HG02678 (cell line): ENCODE results near the gene CEP112.

ENCODE experiments used
- ATAC-seq: cut with Tn5 transposase; IDR thresholded peaks from one replicate; pipeline ENCODE4 v1.9.1; 2021; ENCODE audit warnings: mild to moderate bottlenecking, moderate library complexity; ENCODE audit not compliant: unreplicated experiment

The CEP112 gene

GRCh38 chr17:65941356-65941899 is 250.5 kb downstream of the CEP112 start:
- ATAC-seq, result no peak

- ATAC-seq, result no peak
These were observed 255.9 kb downstream of the CEP112 start for GRCh38 chr17:65936013-65936412.

GRCh38 chr17:65933290-65933689 is 258.6 kb downstream of the CEP112 start:
- ATAC-seq, result no peak

- no peak for ATAC-seq
These were observed 260.4 kb downstream of the CEP112 start for GRCh38 chr17:65931246-65932149.

GRCh38 chr17:65930140-65930730 is 261.7 kb downstream of the CEP112 start:
- ATAC-seq, result no peak

DNA sequence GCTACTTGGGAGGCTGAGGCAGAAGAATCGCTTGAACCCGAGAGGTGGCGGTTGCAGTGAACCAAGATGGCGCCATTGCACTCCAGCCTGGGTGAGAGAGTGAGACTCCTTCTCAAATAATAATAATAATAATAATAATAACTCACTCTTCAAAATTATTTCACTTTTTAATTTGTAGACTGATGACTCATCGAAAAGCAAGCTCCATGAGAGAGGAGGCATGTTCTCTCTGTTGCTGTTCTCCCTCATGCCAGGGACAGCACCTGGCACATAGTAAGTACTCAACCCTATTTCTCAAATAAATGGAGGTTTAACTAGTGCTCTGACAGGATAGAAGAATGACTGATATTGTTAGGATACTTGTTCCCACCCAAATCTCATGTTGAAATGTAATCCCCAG is 265.3 kb downstream of the CEP112 start:
- no peak for ATAC-seq

DNA sequence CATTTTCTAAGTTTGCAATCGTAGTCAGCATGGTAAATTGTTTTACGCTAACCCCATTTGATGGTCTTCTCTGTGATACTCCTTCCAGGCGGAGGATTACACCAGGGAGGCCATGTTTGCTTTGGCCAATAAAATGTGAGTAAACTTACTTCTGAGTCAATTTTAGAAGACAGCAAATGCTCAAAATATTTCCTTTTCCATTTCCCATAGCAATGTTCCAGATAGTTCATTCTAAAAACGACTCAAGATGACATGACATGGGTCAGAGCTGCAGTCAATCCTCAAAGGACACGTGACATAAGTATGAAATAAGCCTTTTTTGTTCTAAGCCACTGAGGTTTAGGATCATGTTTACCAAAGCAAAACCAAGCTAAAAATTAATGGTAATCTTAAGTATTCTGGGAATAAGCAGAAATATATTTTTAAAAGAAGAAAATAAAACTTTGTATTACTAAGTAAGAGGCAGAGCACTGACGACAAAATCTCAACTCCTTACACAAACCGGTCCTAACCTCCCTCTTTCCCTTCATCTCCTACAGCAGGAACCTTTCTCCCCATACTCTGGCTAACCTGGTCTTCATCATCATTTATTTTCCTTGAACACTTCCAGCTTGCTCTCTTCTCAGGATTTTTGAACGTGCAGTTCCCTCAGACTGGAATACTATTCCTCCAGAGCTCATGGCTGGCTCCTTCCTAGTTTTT is 266.2 kb downstream of the CEP112 start:
- no peak for ATAC-seq

DNA sequence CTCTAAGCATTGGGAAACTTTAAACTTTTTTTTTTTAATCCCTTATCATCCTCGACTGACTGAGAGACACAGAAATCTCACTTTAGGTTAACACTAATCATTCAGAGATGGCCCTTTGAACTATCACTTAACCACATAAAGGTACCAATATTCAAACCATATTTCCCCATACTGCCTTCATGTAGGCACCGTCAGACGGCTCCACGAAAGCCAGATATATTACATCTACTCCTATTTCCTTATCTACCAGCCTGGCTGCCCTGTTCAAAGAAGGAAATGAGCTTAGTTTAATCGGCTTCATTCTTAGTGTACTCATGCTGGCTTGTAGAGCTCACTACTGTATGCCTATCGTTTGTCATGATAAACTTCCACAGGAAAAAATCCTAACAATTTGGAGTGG is 270.9 kb downstream of the CEP112 start:
- no peak for ATAC-seq

- ATAC-seq, result no peak
These were observed 273.0 kb downstream of the CEP112 start for GRCh38 chr17:65918916-65919315.

DNA sequence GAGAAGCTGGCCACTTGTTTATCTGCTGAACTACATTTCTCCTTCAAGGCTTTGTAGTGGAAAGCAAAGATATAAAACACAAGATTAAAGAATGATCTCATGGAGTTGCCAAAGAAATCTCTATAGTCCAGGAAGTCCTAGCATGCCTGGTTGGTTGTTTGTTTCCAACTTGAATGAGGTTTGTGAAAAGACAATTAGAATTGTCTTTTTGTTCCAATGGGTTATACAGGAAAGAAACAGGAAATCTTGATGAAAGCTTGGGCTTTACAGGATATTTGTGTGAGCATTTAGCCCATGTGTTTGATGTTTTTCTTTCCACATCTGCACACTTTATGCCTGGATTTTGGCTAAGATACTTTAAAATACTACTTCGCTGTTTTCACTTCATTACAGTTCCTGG is 273.4 kb downstream of the CEP112 start:
- ATAC-seq, result no peak

DNA sequence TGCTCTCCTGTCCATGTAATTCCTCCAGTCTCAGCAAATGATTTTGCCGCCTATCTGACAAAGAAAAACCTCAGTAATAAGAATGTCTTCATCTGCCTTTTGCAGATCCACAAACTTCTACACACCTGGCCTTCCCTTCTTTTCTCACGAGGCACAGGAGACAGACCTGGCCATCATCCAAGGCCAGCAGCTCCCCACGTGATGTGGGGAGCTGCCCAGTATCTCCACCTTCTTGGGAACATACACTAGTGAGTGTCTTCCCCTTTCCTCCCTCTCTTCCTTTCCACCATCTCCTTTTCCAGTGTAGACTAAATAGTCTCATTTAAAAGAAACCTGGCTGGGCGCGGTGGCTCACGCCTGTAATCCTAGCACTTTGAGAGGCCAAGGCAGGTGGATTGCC is 274.4 kb downstream of the CEP112 start:
- no peak for ATAC-seq

DNA sequence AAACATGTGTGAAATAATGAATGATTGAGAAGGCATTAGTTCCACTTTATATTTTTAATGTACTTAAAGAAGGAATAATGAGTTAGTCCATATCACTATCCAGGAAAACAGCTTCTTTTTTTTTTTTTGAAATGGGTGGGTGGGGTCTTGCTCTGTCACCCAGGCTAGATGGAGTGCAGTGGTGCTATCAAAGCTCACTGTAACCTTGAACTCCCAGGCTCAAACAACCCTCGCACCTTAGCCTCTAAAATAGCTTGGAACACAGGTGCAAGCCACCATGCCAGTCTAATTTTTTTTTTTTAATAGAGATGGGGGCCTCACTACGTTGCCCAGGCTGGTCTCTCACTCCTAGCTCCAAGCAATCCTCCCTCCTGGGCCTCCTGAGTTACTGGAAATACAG is 275.5 kb downstream of the CEP112 start:
- no peak for ATAC-seq

DNA sequence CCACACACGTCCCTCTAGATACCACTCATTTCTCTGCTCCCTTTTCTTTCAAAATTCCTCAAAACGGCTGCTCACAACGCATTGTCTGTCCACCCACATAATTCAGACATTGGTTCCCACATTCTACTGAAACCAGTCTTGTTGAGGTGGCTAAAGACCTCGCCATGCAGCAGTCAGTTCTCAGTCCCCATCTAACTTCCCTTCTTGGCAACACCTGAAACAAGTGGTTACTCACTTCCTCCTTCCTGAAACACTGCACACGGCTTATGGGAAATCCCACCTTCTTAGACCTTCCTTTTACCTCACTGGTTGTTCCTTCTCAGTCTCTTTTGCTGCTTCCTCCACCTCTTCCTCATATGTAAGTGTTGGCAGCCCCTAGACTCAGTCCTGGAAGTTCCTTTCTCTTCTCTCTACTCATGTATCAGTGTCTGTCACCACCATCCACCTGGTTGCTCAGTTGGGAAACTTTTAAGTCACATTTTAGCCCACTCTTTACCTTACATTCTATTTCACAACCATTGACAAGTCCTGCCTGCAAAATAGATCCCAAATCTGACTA is 277.1 kb downstream of the CEP112 start:
- ATAC-seq, result peak; percentile 97

- ATAC-seq, result no peak
These were observed 278.5 kb downstream of the CEP112 start for GRCh38 chr17:65913326-65913850.

DNA sequence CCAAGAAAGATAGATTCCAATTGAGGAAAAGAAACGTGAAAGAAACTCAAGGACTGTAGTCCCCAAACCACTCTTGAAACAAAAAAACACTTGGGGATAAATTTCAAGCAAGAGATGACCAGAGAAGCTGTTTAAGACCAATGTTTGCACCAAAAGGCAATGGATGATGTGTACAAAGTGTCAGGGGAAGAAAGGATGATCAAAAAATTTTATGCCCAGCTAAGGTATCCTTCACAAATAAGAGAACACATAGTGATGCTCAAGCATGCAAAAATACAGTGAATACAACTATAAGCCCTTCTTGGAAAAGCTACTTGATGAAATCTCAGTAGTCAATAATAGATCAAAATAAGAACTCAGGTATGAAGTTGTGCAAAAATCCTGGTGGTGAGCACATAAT is 281.1 kb downstream of the CEP112 start:
- ATAC-seq, result no peak

DNA sequence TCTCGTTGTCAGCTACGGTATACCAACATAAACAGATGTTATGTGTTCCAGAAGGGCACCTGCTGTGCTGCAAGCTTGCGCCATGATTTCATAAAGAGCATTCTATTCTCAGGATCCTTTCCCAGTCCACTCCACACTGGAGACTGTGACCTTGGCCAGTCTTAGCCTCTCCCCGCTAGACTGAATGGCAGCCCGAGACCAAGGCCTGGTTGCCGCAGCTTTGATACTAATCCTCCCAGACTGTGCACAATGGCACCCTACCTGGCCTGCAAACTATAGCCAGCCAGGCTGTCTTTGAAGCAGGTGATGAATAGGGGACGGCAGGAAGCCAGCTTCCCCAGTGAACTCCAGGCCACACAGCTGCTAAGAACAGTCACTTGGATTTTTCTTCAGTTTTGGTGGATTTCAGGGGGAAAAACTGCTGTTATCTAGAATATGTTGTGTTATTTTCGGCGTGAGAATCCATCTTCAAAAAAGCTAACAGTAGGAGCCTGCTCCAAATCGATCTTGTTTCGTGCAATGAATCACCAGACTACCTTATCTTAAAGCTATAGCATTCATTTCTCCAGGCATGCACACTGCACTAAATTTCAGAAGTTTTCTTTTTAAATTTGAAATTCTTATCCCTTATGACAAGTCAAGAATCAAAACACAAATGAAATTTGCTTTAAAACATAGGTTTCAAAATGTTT is 289.0 kb downstream of the CEP112 start:
- no peak for ATAC-seq

- no peak for ATAC-seq
These were observed 289.8 kb downstream of the CEP112 start for GRCh38 chr17:65902155-65902554.

GRCh38 chr17:65901394-65901793 is 290.5 kb downstream of the CEP112 start:
- no peak for ATAC-seq

DNA sequence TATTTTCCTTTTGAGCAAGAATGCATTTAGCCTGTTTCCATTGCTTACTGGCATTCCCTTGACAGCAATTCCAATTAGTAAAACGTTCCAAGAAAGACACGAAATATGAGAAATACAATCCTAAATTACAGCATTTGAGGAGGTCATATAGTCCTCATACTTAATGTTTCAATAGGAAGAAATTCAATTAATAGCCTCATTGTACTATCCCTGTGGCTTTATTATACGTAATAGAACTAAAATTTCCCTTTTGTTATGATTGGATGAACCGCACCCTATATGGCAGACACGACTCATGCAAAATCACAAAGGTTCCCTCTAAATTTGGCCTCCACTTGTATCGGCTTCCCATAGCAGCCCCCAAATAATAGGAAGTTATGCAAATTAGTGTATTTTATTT is 291.7 kb downstream of the CEP112 start:
- no peak for ATAC-seq

DNA sequence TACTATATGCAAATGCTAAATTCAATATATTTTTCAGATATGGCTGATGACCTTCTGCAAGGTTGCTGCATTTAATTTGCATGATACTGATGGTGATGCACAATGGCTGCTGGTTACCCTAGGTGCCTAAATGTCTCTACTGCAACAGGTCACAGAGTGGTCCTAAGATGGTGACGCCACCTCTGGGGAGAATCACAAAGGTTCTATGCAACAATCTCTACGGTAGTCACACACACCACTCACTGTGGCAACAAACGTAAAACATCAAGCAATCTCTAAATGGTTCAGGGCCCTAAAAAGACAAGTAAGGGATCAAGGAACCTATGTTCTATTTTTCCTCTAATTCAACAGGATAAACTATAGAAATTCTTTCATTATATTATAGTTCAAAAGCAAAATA is 293.3 kb downstream of the CEP112 start:
- no peak for ATAC-seq
